Karpas-422 (cell line): ENCODE data around the gene REXO4. TPM values are rescaled to one million over a fixed set of nuclear protein-coding genes. Genes with fewer than 3 reads are reported as not detected.
"Not testable (repeated sequence)": the region's sequence is repeated elsewhere in the genome, so short reads cannot be mapped to it uniquely, and the experiment has no call there.

ENCODE experiments used
- DNase-seq: peaks from one replicate; pipeline ENCODE4 v3.0.0-alpha.2; 2015
- H2AFZ ChIP-seq: fragments of 200-600 bp; sonication (generic); 2 replicates; pipeline ENCODE4 v1.6.1; 2014; ENCODE audit warnings: antibody characterized with exemption, low read length, mixed read lengths
- H3K27ac ChIP-seq: fragments of 200-600 bp; sonication (generic); 2 replicates; pipeline ENCODE4 v1.5.1; 2014; ENCODE audit warnings: mild to moderate bottlenecking, low read length, moderate library complexity
- H3K27me3 ChIP-seq: fragments of 200-600 bp; sonication (generic); 2 replicates; pipeline ENCODE4 v1.6.1; 2014; ENCODE audit warnings: low read length, mixed read lengths
- H3K36me3 ChIP-seq: fragments of 200-600 bp; sonication (generic); 2 replicates; pipeline ENCODE4 v1.6.1; 2014; ENCODE audit warnings: low read length, mixed read lengths; ENCODE audit not compliant: insufficient read depth
- H3K4me1 ChIP-seq: fragments of 200-600 bp; sonication (generic); 2 replicates; pipeline ENCODE4 v1.6.1; 2014; ENCODE audit warnings: mild to moderate bottlenecking, low read length, mixed read lengths
- H3K4me2 ChIP-seq: fragments of 200-600 bp; sonication (generic); 2 replicates; pipeline ENCODE4 v1.6.1; 2014; ENCODE audit warnings: low read length, low read depth, mild to moderate bottlenecking; ENCODE audit not compliant: poor library complexity, severe bottlenecking
- H3K4me3 ChIP-seq: fragments of 200-600 bp; sonication (generic); 2 replicates; pipeline ENCODE4 v1.5.1; 2014; ENCODE audit warnings: mild to moderate bottlenecking, antibody characterized with exemption, low read length, mixed read lengths
- H3K79me2 ChIP-seq: fragments of 200-600 bp; sonication (generic); 2 replicates; pipeline ENCODE4 v1.6.1; 2014; ENCODE audit warnings: mild to moderate bottlenecking, low read length, mixed read lengths
- H3K9ac ChIP-seq: fragments of 200-600 bp; sonication (generic); 2 replicates; pipeline ENCODE4 v1.6.0; 2014; ENCODE audit warnings: low read length
- H3K9me2 ChIP-seq: fragments of 200-600 bp; sonication (generic), shearing (Covaris generic); replicated peaks from 2 replicates; pipeline ENCODE4 v1.6.0; 2014; ENCODE audit warnings: mild to moderate bottlenecking, low read length, moderate library complexity; ENCODE audit not compliant: insufficient read depth
- H3K9me3 ChIP-seq: fragments of 300-700, 200-600 bp; sonication (generic); 2 replicates; pipeline ENCODE4 v1.6.1; 2014; ENCODE audit warnings: low read length, mixed read lengths
- H4K20me1 ChIP-seq: fragments of 200-600 bp; sonication (generic); 2 replicates; pipeline ENCODE4 v1.6.1; 2014; ENCODE audit warnings: mild to moderate bottlenecking, antibody characterized with exemption, low read length, low read depth; ENCODE audit not compliant: insufficient read depth
- total RNA-seq: library from RNA; depleted of rRNA; stranded (reverse); fragments of >200 nt; shearing (Covaris generic); gene quantifications from 2 replicates; pipeline ENCODE4 v1.2.3, GENCODE V29; 2014; ENCODE audit warnings: low replicate concordance

The REXO4 gene
- total RNA-seq, 1 experiment from 2014 or later: 10.5 TPM

GRCh38 chr9:133378408-133378962 is 39.3 kb downstream of the REXO4 start:
- H3K9me3 ChIP-seq: peaks cover 4% of the 10 kb centered on the region; the same call in 1 of the 2 replicates

GRCh38 chr9:133377721-133378216 is 40.0 kb downstream of the REXO4 start:
- no peak overlapping the region for H3K4me2 ChIP-seq
- peak; percentile 64 for DNase-seq
- no peak overlapping the region for H3K4me3 ChIP-seq
- no peaks in the 10 kb centered on the region for H3K36me3 ChIP-seq
- H3K4me1 ChIP-seq: peaks cover 22% of the 10 kb centered on the region
- no peaks in the 10 kb centered on the region for H3K9me2 ChIP-seq
- H3K79me2 ChIP-seq: peaks cover 30% of the 10 kb centered on the region
- no peak overlapping the region for H3K9ac ChIP-seq
- H3K9me3 ChIP-seq: peaks cover 2% of the 10 kb centered on the region; the same call in 1 of the 2 replicates
- H3K27ac ChIP-seq: no peak overlapping the region
- H2AFZ ChIP-seq: no peak overlapping the region
- peaks cover 8% of the 10 kb centered on the region; the same call in 1 of the 2 replicates for H3K27me3 ChIP-seq
- H4K20me1 ChIP-seq: peaks cover 10% of the 10 kb centered on the region; the same call in 1 of the 2 replicates

More at GRCh38 chr9:133378408-133378962, 39.3 kb downstream of the REXO4 start:
- Histone ChIP-seq H3K4me3 (no peak overlapping the region), H2AFZ (no peak overlapping the region), H3K27ac (no peak overlapping the region), H3K79me2 (peaks cover 23% of the 10 kb centered on the region), H3K9ac (no peak overlapping the region), H4K20me1 (peaks cover 9% of the 10 kb centered on the region; the same call in 1 of the 2 replicates), H3K27me3 (peaks cover 8% of the 10 kb centered on the region; the same call in 1 of the 2 replicates), H3K9me2 (no peaks in the 10 kb centered on the region), H3K36me3 (no peaks in the 10 kb centered on the region), H3K4me1 (peaks cover 22% of the 10 kb centered on the region), H3K4me2 (no peak overlapping the region)
- DNase-seq: no peak

GRCh38 chr9:133377280-133377679 is 40.5 kb downstream of the REXO4 start:
- H3K79me2 ChIP-seq: peaks cover 35% of the 10 kb centered on the region
- H3K27ac ChIP-seq, H2AFZ ChIP-seq, H3K4me2 ChIP-seq, H3K9me2 ChIP-seq, H3K4me3 ChIP-seq, DNase-seq, H3K27me3 ChIP-seq, H3K9me3 ChIP-seq, H3K9ac ChIP-seq, H3K36me3 ChIP-seq: not testable (repeated sequence)
- peaks cover 12% of the 10 kb centered on the region; the same call in 1 of the 2 replicates for H4K20me1 ChIP-seq
- H3K4me1 ChIP-seq: peaks cover 22% of the 10 kb centered on the region

- Histone ChIP-seq H3K9ac (peak within 1 kb of the TSS; percentile 91), H2AFZ (peak within 1 kb of the TSS; percentile 28; the same call in 1 of the 2 replicates), H3K36me3 (no peaks in the 10 kb centered on the region), H3K27ac (peak within 1 kb of the TSS; percentile 67), H3K9me2 (no peaks in the 10 kb centered on the region), H3K4me3 (peak within 1 kb of the TSS; percentile 76), H3K4me1 (peaks cover 22% of the 10 kb centered on the region), H3K4me2 (peak within 1 kb of the TSS; percentile 74), H3K79me2 (peaks cover 48% of the 10 kb centered on the region), H3K9me3 (no peaks in the 10 kb centered on the region), H3K27me3 (peaks cover 8% of the 10 kb centered on the region; the same call in 1 of the 2 replicates), H4K20me1 (peaks cover 12% of the 10 kb centered on the region; the same call in 1 of the 2 replicates)
- DNase-seq: peak; percentile 98
These were observed 41.8 kb downstream of the REXO4 start, which contains the start of the genes STKLD1 and SURF4 for GRCh38 chr9:133375724-133376654. Gene STKLD1, plus strand, starts transcription at chr9:133376366. Its CDS starts 108 bp downstream, at chr9:133376474. Gene SURF4, minus strand, starts transcription at chr9:133376060. Its CDS starts 91 bp downstream, at chr9:133375969.

- peak overlapping the region; percentile 76 for H3K4me3 ChIP-seq
- H3K9me2 ChIP-seq: no peaks in the 10 kb centered on the region
- peak overlapping the region; percentile 67 for H3K27ac ChIP-seq
- H3K36me3 ChIP-seq: no peaks in the 10 kb centered on the region
- peaks cover 22% of the 10 kb centered on the region for H3K4me1 ChIP-seq
- DNase-seq: peak; percentile 68
- no peaks in the 10 kb centered on the region for H3K9me3 ChIP-seq
- H3K79me2 ChIP-seq: peaks cover 56% of the 10 kb centered on the region
- peak overlapping the region; percentile 74 for H3K4me2 ChIP-seq
- H4K20me1 ChIP-seq: peaks cover 18% of the 10 kb centered on the region; the same call in 1 of the 2 replicates
- H3K27me3 ChIP-seq: peaks cover 8% of the 10 kb centered on the region; the same call in 1 of the 2 replicates
- H3K9ac ChIP-seq: peak overlapping the region; percentile 91
- H2AFZ ChIP-seq: no peak overlapping the region
These were observed 42.6 kb downstream of the REXO4 start for GRCh38 chr9:133375116-133375723.

- peak overlapping the region; percentile 74 for H3K4me2 ChIP-seq
- no peaks in the 10 kb centered on the region for H3K9me3 ChIP-seq
- H3K79me2 ChIP-seq: peaks cover 61% of the 10 kb centered on the region
- H2AFZ ChIP-seq: no peak overlapping the region
- peaks cover 22% of the 10 kb centered on the region for H3K4me1 ChIP-seq
- no peak overlapping the region for H3K27ac ChIP-seq
- peak overlapping the region; percentile 91 for H3K9ac ChIP-seq
- peaks cover 24% of the 10 kb centered on the region; the same call in 1 of the 2 replicates for H4K20me1 ChIP-seq
- DNase-seq: no peak
- peaks cover 3% of the 10 kb centered on the region; the same call in 1 of the 2 replicates for H3K36me3 ChIP-seq
- H3K9me2 ChIP-seq: no peaks in the 10 kb centered on the region
- H3K4me3 ChIP-seq: peak overlapping the region; percentile 76
- H3K27me3 ChIP-seq: peaks cover 8% of the 10 kb centered on the region; the same call in 1 of the 2 replicates
These were observed 43.1 kb downstream of the REXO4 start for GRCh38 chr9:133374612-133375115.

GRCh38 chr9:133372144-133372543 is 45.7 kb downstream of the REXO4 start:
- Histone ChIP-seq H3K79me2 (peaks cover 84% of the 10 kb centered on the region), H3K9ac (0 out of 2 replicates have a peak overlapping the region, but pooled peaks have one; percentile 18), H4K20me1 (peaks cover 45% of the 10 kb centered on the region), H2AFZ (no peak overlapping the region), H3K4me3 (no peak overlapping the region), H3K27me3 (no peaks in the 10 kb centered on the region), H3K9me3 (no peaks in the 10 kb centered on the region), H3K27ac (no peak overlapping the region), H3K4me1 (peaks cover 16% of the 10 kb centered on the region), H3K9me2 (no peaks in the 10 kb centered on the region), H3K4me2 (no peak overlapping the region), H3K36me3 (peaks cover 4% of the 10 kb centered on the region; the same call in 1 of the 2 replicates)
- DNase-seq: no peak
